ENCODE results near the gene SMIM41. TPM values are rescaled to one million over a fixed set of nuclear protein-coding genes. Genes with fewer than 3 reads are reported as not detected.
"Not testable (repeated sequence)": the region's sequence is repeated elsewhere in the genome, so short reads cannot be mapped to it uniquely, and the experiment has no call there.

SMIM41 gene
- total and polyA plus RNA-seq, 11 donors = 0.08 to 0.65 (median 0.32) TPM; not detected in 6

DNA sequence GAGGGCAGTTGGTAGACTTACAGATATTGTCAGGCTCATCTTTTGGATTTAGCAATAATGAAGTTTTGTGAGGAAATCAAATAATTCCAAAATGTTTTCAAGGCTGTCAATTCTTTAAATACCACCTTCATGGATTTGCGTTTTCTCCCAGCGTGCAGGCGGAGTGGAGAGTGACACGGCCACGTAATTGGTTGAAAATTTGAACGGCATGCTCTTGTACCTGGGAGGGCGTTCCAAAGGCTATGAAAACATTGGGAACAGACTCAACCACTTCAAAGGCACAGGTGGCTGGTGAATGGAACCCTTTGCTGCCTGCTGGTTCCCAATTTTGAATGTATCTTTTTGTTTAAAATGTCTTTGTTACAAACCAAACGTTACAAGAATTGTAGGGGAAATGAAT lies 12.4 kb downstream of the SMIM41 start:
- 75 to 83% (median 77%) methylated on average over 8 of the region's 8 CpGs for WGBS, 4 donors
- intact Hi-C loops (cut with DNase I) = no loop called here
- H3K4me1 ChIP-seq = no peaks in the 10 kb centered on the region
- no peaks in the 10 kb centered on the region for H3K9me3 ChIP-seq
- peaks cover 0 to 25% (median 6%) of the 10 kb centered on the region in 9 donors for H3K27me3 ChIP-seq
- no peak overlapping the region for H3K4me3 ChIP-seq
- TF ChIP-seq CTCF (IDR thresholded peaks at IDR 0.05) (no peak), POLR2A (IDR thresholded peaks at IDR 0.05) (no peak)
- no peak overlapping the region for H3K27ac ChIP-seq
- no peak for DNase-seq
- H3K36me3 ChIP-seq = no peaks in the 10 kb centered on the region
- ATAC-seq = no peak

- peaks cover 0 to 33% (median 7%) of the 10 kb centered on the region in 9 donors for H3K27me3 ChIP-seq
- DNase-seq = no peak
- intact Hi-C loops (cut with DNase I) = no loop called here
- no peak overlapping the region for H3K4me3 ChIP-seq
- H3K4me1 ChIP-seq = no peaks in the 10 kb centered on the region
- no peak for ATAC-seq
- no peak overlapping the region for H3K27ac ChIP-seq
- 68 to 84% (median 78%) methylated on average over 7 of the region's 7 CpGs for WGBS, 4 donors
- no peaks in the 10 kb centered on the region for H3K36me3 ChIP-seq
- H3K9me3 ChIP-seq = no peaks in the 10 kb centered on the region
- no peak for TF ChIP-seq CTCF (IDR thresholded peaks at IDR 0.05)
- no peak for TF ChIP-seq POLR2A (IDR thresholded peaks at IDR 0.05)
Observed at GRCh38 chr12:52093346-52093745, 13.8 kb downstream of the SMIM41 start.

- Histone ChIP-seq H3K9me3 (no peaks in the 10 kb centered on the region), H3K4me3 (no peak overlapping the region), H3K4me1 (no peaks in the 10 kb centered on the region), H3K27me3 (peaks cover 0 to 32% (median 8%) of the 10 kb centered on the region in 9 donors), H3K27ac (no peak overlapping the region), H3K36me3 (no peaks in the 10 kb centered on the region)
- ATAC-seq (no peak), DNase-seq (no peak)
- intact Hi-C loops (cut with DNase I) = no loop called here
- 89 to 92% (median 91%) methylated on average over 15 of the region's 15 CpGs for WGBS, 4 donors
- TF ChIP-seq CTCF (IDR thresholded peaks at IDR 0.05) (no peak), POLR2A (IDR thresholded peaks at IDR 0.05) (no peak)
Observed at GRCh38 chr12:52096332-52097044, 17.0 kb downstream of the SMIM41 start.

DNA sequence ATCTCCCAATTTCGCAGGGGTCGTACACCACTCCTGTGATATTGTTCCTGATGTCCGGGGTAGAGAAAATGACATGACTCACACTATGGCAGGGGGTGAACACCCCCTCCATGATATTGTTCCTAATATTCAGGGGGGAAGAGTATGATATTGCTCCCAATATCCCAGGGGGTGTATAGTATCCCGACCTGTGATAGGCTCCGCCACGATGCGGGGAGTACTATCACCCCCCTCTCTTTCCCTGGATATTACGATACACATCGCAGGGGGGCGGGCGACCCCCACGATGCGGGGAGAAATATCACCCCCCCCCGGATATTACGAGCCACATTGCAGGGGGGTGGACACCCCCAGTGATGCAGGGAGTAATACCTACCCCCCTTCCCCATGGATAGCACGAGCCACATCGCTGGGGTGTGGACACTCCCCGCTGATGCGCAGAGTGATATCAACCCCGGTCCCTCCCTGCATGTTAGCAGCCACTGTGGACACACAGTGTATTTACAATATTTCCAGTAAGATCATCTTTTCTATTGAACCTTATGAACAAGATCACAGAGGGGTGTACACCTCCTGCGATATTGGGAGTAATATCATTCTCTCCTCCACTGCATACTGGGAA lies 17.7 kb downstream of the SMIM41 start:
- no peak for DNase-seq
- Histone ChIP-seq H3K27me3 (peaks cover 0 to 34% (median 8%) of the 10 kb centered on the region in 9 donors), H3K4me3 (no peak overlapping the region), H3K27ac (no peak overlapping the region), H3K9me3 (no peaks in the 10 kb centered on the region), H3K4me1 (no peaks in the 10 kb centered on the region), H3K36me3 (no peaks in the 10 kb centered on the region)
- intact Hi-C loops (cut with DNase I) = no loop called here
- TF ChIP-seq POLR2A (IDR thresholded peaks at IDR 0.05) (no peak), CTCF (IDR thresholded peaks at IDR 0.05) (no peak)
- WGBS, 4 donors = 85 to 88% (median 87%) methylated on average over 21 of the region's 21 CpGs
- ATAC-seq = no peak

GRCh38 chr12:52104431-52105089 lies 25.1 kb downstream of the SMIM41 start:
- 65 to 75% (median 70%) methylated on average over 10 of the region's 10 CpGs for WGBS, 4 donors
- H3K4me1 ChIP-seq; H3K27ac ChIP-seq; ATAC-seq; H3K4me3 ChIP-seq; H3K9me3 ChIP-seq; DNase-seq; intact Hi-C loops (cut with DNase I); H3K36me3 ChIP-seq: not testable (repeated sequence)
- H3K27me3 ChIP-seq = peaks cover 0 to 55% (median 12%) of the 10 kb centered on the region in 9 donors

- not testable (repeated sequence) for H3K36me3 ChIP-seq, H3K9me3 ChIP-seq, ATAC-seq, DNase-seq, H3K4me3 ChIP-seq, H3K27ac ChIP-seq
- WGBS, 4 donors = 56 to 67% (median 64%) methylated on average over 16 to 18 of the region's 18 CpGs
- intact Hi-C loops (cut with DNase I) = loop anchor here in 1 of 10 donors (5.0 kb wide), 1 partner anchor 114 kb away; no protein-coding TSS in a partner anchor
- H3K4me1 ChIP-seq = peaks cover 0 to 10% (median 5%) of the 10 kb centered on the region in 12 donors
- H3K27me3 ChIP-seq = peaks cover 0 to 34% (median 4%) of the 10 kb centered on the region in 9 donors
Observed at GRCh38 chr12:52116222-52117125, 37.0 kb downstream of the SMIM41 start.
